CD4-positive, CD25-positive, alpha-beta regulatory T cell (primary cell): ENCODE data around the gene SDK1. TPM values are rescaled to one million over a fixed set of nuclear protein-coding genes. Genes with fewer than 3 reads are reported as not detected.

Experiments used
- ATAC-seq, 2 donors: fragments of 150-1000 bp; cut with Tn5 transposase; one replicate each; pipeline ENCODE4 v1.10.0; 2021; ENCODE audit warnings: low read depth in 2 of 2, moderate number of reproducible peaks in 2 of 2, moderate library complexity in 1 of 2
- DNase-seq, 3 donors: peaks; one replicate each; pipeline versions ENCODE4 v3.0.0 to v3.0.0-alpha.2; 2012 to 2022; ENCODE audit warnings: mixed read lengths in 1 of 3
- H3K27ac ChIP-seq: one replicate; pipeline ENCODE4 v1.7.0; 2013; ENCODE audit warnings: mild to moderate bottlenecking, low read length; ENCODE audit not compliant: insufficient read depth, poor library complexity, severe bottlenecking
- H3K27me3 ChIP-seq: one replicate; pipeline ENCODE4 v1.7.0; 2013; ENCODE audit warnings: low read length; ENCODE audit not compliant: control insufficient read depth, insufficient read depth
- H3K36me3 ChIP-seq: one replicate; pipeline ENCODE4 v1.7.0; 2013; ENCODE audit warnings: mild to moderate bottlenecking, low read length, moderate library complexity; ENCODE audit not compliant: control insufficient read depth, insufficient read depth
- H3K4me1 ChIP-seq: 2 replicates; pipeline ENCODE4 v1.7.0; 2013; ENCODE audit warnings: mild to moderate bottlenecking, low read length; ENCODE audit not compliant: insufficient read depth, control insufficient read depth, poor library complexity, severe bottlenecking
- H3K4me3 ChIP-seq: one replicate; pipeline ENCODE4 v1.7.0; 2013; ENCODE audit warnings: low read depth, mild to moderate bottlenecking, low read length, moderate library complexity
- H3K9me3 ChIP-seq, 2 experiments: 1 replicate in 1 of 2; 2 replicates in 1 of 2; pipeline ENCODE4 v1.7.0; 2013; ENCODE audit warnings: low read length in 2 of 2, mild to moderate bottlenecking in 1 of 2, moderate library complexity in 1 of 2; ENCODE audit not compliant: control insufficient read depth in 2 of 2
- H3K27ac Mint-ChIP-seq, 3 donors: one replicate each; pipeline ENCODE4 v1.8.0; 2020 to 2022; ENCODE audit warnings: mild to moderate bottlenecking in 3 of 3, mixed read lengths in 3 of 3, moderate library complexity in 2 of 3
- H3K27me3 Mint-ChIP-seq: one replicate; pipeline ENCODE4 v1.8.0; 2022; ENCODE audit warnings: mild to moderate bottlenecking, mixed read lengths
- H3K36me3 Mint-ChIP-seq: one replicate; pipeline ENCODE4 v1.8.0; 2020; ENCODE audit warnings: mixed read lengths
- H3K4me1 Mint-ChIP-seq, 4 donors: one replicate each; pipeline ENCODE4 v1.8.0; 2020 to 2022; ENCODE audit warnings: mixed read lengths in 4 of 4, mild to moderate bottlenecking in 1 of 4
- H3K4me3 Mint-ChIP-seq, 4 donors: one replicate each; pipeline ENCODE4 v1.8.0; 2020 to 2022; ENCODE audit warnings: mild to moderate bottlenecking in 4 of 4, mixed read lengths in 4 of 4, moderate library complexity in 3 of 4
- H3K9me3 Mint-ChIP-seq, 7 donors: one replicate each; pipeline ENCODE4 v1.8.0; 2020 to 2022; ENCODE audit warnings: mixed read lengths in 7 of 7, mild to moderate bottlenecking in 3 of 7, moderate library complexity in 2 of 7
- polyA plus RNA-seq, 4 donors: library from polyadenylated mRNA; unstranded; fragments of 300-500 nt; fragmentation: Illumina TruSeq; gene quantifications; one replicate each; pipeline ENCODE4 v1.2.3, GENCODE V29; 2021
- total RNA-seq: library from RNA; stranded (reverse); gene quantifications from one replicate; pipeline ENCODE4 v1.2.3, GENCODE V29; 2022

The SDK1 gene
- total and polyA plus RNA-seq, 5 donors from 2014 or later = 0.47 TPM; not detected in 4

DNA sequence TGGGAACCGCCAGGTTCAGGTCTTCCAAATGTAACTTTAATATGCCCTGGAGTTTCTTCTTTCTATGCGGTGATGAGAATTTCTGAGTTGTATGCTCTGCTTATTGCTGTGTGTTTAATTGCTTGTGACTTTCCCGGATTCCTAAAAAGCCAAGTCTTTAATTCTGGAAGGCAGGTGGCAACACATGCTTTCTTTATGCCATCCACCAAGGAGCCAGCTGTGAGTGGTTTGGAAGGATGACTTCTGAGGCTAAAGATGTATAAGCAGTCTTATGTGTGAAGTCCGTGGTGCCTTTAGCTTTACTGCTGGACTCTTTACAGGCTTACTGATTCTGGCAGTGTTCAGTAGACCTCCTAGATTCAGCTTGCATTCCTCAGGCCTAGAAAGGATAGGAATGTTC, 3.1 kb downstream of the SDK1 start:
- Mint-ChIP-seq H3K27ac (no peak overlapping the region), H3K4me1 (peaks cover 0 to 18% (median 8%) of the 10 kb centered on the region in 4 donors), H3K36me3 (no peaks in the 10 kb centered on the region), H3K4me3 (peak overlapping the region in 1 of 4 donors; percentile 1), H3K27me3 (peaks cover 76% of the 10 kb centered on the region), H3K9me3 (peaks cover 0 to 2% (median 0%) of the 10 kb centered on the region in 7 donors)
- Histone ChIP-seq H3K27me3 (peaks cover 12% of the 10 kb centered on the region), H3K36me3 (no peaks in the 10 kb centered on the region), H3K4me1 (peaks cover 16% of the 10 kb centered on the region), H3K27ac (no peak overlapping the region), H3K4me3 (no peak overlapping the region), H3K9me3 (no peaks in the 10 kb centered on the region)
- DNase-seq = no peak
- ATAC-seq = no peak

DNA sequence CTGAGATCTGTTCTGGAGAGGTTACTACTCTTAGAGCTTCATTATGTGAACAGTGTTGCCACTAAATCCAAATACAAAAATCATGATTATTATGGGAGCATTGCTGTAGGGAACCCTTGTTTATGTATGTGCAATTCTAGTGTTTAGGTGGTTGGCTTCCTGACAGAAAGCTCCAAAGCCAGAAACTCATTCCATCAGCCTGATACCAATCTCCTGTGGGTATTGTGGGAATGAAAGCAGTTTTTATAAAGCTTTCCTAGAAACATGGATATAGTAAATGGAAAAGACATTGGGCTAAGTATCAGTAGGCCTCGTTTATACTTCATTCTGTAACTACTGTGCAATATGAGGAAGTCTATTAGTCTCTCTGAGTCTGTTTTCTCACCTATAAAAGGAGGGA, 6.4 kb downstream of the SDK1 start:
- no peaks in the 10 kb centered on the region for H3K9me3 ChIP-seq
- DNase-seq (no peak), ATAC-seq (no peak)
- H3K27me3 Mint-ChIP-seq = peaks cover 75% of the 10 kb centered on the region
- no peak overlapping the region for H3K27ac ChIP-seq
- H3K4me3 Mint-ChIP-seq = peak overlapping the region in 1 of 4 donors; percentile 1
- no peaks in the 10 kb centered on the region for H3K9me3 Mint-ChIP-seq
- no peaks in the 10 kb centered on the region for H3K36me3 ChIP-seq
- H3K4me1 ChIP-seq = no peaks in the 10 kb centered on the region
- H3K27me3 ChIP-seq = peaks cover 25% of the 10 kb centered on the region
- no peak overlapping the region for H3K27ac Mint-ChIP-seq
- no peaks in the 10 kb centered on the region for H3K36me3 Mint-ChIP-seq
- H3K4me3 ChIP-seq = no peak overlapping the region
- peaks cover 0 to 8% (median 3%) of the 10 kb centered on the region in 4 donors for H3K4me1 Mint-ChIP-seq

DNA sequence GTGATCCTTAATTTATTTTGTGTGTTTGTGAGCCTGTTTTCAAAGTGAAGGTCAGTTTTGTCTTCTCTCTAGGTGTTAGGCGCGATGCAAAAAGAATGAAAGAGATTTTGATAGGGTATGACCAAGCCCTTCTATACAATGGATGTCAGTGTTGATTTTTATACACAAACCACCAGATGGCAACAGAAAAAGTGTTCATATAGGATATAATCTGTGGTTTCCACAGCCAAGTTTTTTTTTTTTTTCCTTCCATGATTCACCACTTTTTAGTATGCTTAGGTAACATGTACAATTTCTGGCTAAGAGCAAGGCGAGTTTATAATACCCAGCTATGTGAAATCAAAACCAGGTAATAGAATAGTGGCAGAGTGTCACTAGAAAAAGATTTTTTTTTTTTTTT, 8.1 kb downstream of the SDK1 start:
- Histone ChIP-seq H3K4me3 (no peak overlapping the region), H3K27ac (no peak overlapping the region), H3K9me3 (no peaks in the 10 kb centered on the region), H3K4me1 (no peaks in the 10 kb centered on the region), H3K36me3 (no peaks in the 10 kb centered on the region), H3K27me3 (peaks cover 25% of the 10 kb centered on the region)
- ATAC-seq (no peak), DNase-seq (no peak)
- Mint-ChIP-seq H3K9me3 (no peaks in the 10 kb centered on the region), H3K4me3 (no peak overlapping the region), H3K27me3 (peaks cover 65% of the 10 kb centered on the region), H3K27ac (no peak overlapping the region), H3K4me1 (no peaks in the 10 kb centered on the region), H3K36me3 (no peaks in the 10 kb centered on the region)

DNA sequence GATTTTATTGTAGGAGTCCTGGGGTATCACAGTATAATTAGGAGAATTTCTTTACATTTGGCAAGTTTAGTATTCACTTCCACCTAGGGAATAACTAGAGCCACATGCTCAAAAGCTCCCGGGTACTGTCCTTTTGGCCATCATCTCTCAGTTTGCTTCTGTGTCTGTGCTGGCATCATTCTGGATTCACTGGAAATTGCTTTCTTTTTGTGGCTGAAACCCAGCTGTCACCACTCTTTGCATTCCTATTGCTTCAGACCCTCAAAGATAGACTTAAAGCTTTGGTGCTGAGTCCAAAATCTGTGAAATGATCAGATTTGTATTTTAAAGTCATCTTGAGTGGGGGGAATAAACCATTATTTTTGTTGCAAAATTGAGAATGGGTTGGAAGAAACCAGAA, 8.9 kb downstream of the SDK1 start:
- DNase-seq (no peak), ATAC-seq (no peak)
- Histone ChIP-seq H3K36me3 (no peaks in the 10 kb centered on the region), H3K4me1 (no peaks in the 10 kb centered on the region), H3K4me3 (no peak overlapping the region), H3K27ac (no peak overlapping the region), H3K27me3 (peaks cover 25% of the 10 kb centered on the region), H3K9me3 (no peaks in the 10 kb centered on the region)
- H3K9me3 Mint-ChIP-seq = no peaks in the 10 kb centered on the region
- H3K36me3 Mint-ChIP-seq = no peaks in the 10 kb centered on the region
- peak overlapping the region in 1 of 3 donors; percentile 3 for H3K27ac Mint-ChIP-seq
- H3K4me1 Mint-ChIP-seq = no peaks in the 10 kb centered on the region
- peaks cover 57% of the 10 kb centered on the region for H3K27me3 Mint-ChIP-seq
- peak overlapping the region in 1 of 4 donors; percentile 39 for H3K4me3 Mint-ChIP-seq

DNA sequence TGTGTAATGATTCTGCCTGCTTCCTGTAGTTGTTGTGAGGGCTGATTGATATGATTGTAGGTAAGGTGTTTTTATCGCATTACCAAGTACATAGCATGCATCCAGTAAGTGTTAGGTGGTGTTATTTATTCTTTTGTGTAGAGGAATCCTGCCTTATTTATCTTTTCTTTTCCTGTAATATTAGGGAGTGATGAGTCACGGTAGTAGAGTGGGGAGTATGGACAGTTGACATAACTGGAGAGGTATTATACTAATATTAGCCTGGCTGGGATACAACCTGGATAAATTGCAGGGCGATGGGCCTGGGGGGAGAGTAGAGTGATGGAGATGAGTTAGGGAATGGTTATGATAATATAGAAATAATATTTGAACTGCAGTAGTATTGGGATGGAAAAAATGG, 9.8 kb downstream of the SDK1 start:
- Histone ChIP-seq H3K4me1 (no peaks in the 10 kb centered on the region), H3K27ac (no peak overlapping the region), H3K4me3 (no peak overlapping the region), H3K9me3 (no peaks in the 10 kb centered on the region), H3K36me3 (no peaks in the 10 kb centered on the region), H3K27me3 (peaks cover 29% of the 10 kb centered on the region)
- ATAC-seq (no peak), DNase-seq (no peak)
- Mint-ChIP-seq H3K36me3 (no peaks in the 10 kb centered on the region), H3K27ac (no peak overlapping the region), H3K27me3 (peaks cover 50% of the 10 kb centered on the region), H3K9me3 (no peaks in the 10 kb centered on the region), H3K4me3 (no peak overlapping the region), H3K4me1 (no peaks in the 10 kb centered on the region)

DNA sequence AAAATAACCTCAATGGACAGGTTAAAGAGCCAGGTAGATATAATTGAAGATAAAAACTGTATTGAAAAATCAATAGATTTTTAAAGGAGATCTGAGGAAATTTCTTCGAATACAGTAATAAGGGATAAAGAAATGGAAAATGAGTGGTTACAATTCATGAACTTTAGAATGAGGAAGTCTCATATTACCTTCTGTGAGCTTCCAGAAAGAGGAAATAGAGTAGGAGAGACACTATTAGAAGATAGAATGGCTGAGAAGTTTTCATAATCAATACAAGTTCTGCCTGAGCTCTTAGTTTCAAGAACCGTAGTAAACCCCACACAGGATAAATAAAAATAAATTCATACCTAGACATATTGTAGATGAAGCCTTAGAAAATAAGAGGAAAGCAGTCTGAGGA, 11.5 kb downstream of the SDK1 start:
- no peaks in the 10 kb centered on the region for H3K4me1 Mint-ChIP-seq
- H3K27me3 Mint-ChIP-seq = peaks cover 39% of the 10 kb centered on the region
- ATAC-seq (no peak), DNase-seq (no peak)
- Histone ChIP-seq H3K4me1 (no peaks in the 10 kb centered on the region), H3K27ac (no peak overlapping the region), H3K9me3 (no peaks in the 10 kb centered on the region), H3K4me3 (no peak overlapping the region), H3K36me3 (no peaks in the 10 kb centered on the region), H3K27me3 (peaks cover 25% of the 10 kb centered on the region)
- no peak overlapping the region for H3K27ac Mint-ChIP-seq
- no peaks in the 10 kb centered on the region for H3K9me3 Mint-ChIP-seq
- H3K4me3 Mint-ChIP-seq = no peak overlapping the region
- no peaks in the 10 kb centered on the region for H3K36me3 Mint-ChIP-seq

DNA sequence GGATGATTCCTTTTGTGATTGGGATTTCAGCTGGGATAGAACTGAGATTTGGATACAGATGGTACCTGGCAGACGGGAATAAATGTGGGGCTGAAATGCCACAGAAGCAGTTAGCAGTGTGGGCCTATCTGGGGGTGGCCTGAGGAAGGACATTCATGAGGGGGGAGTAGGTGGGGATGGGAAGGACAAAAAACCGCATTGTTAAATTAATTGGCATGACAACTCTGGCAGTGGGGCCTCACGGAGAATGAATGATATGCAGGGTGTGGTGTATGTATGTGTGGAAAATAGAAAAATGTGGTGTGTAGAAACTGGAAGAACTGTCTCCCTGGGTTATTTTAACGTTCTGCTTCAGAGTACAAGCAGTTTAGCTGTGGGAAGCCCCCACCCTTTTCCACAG, 17.8 kb downstream of the SDK1 start:
- peaks cover 0 to 2% (median 0%) of the 10 kb centered on the region in 4 donors for H3K4me1 Mint-ChIP-seq
- no peaks in the 10 kb centered on the region for H3K36me3 ChIP-seq
- no peak for ATAC-seq
- no peak overlapping the region for H3K27ac ChIP-seq
- no peak for DNase-seq
- peaks cover 17% of the 10 kb centered on the region for H3K27me3 ChIP-seq
- no peak overlapping the region for H3K4me3 Mint-ChIP-seq
- H3K4me3 ChIP-seq = no peak overlapping the region
- H3K9me3 Mint-ChIP-seq = no peaks in the 10 kb centered on the region
- no peaks in the 10 kb centered on the region for H3K36me3 Mint-ChIP-seq
- H3K4me1 ChIP-seq = no peaks in the 10 kb centered on the region
- H3K27me3 Mint-ChIP-seq = peaks cover 25% of the 10 kb centered on the region
- H3K9me3 ChIP-seq = no peaks in the 10 kb centered on the region
- peak overlapping the region in 1 of 3 donors; percentile 76 for H3K27ac Mint-ChIP-seq

DNA sequence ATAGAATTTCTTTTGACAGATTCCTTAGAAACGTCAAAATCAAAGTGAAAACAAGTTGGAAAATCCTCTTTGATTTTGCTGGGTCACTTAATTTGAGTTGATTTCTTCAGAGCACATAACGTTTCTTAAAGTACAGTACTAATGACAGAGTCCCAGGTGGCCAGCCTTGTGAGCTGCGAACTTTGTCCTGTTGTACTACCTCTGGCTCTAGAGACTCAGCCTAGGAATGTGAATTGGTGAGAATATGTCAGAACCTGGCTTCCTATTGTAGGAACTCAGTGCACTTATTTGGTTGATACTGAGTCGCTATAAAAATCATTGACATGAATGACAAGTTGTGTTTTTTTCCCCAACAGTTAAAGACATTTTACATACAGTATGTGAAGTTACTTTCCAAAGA, 20.2 kb downstream of the SDK1 start:
- DNase-seq (no peak), ATAC-seq (no peak)
- no peaks in the 10 kb centered on the region for H3K4me1 ChIP-seq
- H3K4me1 Mint-ChIP-seq = peaks cover 0 to 2% (median 0%) of the 10 kb centered on the region in 4 donors
- no peak overlapping the region for H3K27ac ChIP-seq
- no peaks in the 10 kb centered on the region for H3K36me3 Mint-ChIP-seq
- no peaks in the 10 kb centered on the region for H3K9me3 ChIP-seq
- no peak overlapping the region for H3K4me3 Mint-ChIP-seq
- H3K36me3 ChIP-seq = no peaks in the 10 kb centered on the region
- H3K27me3 Mint-ChIP-seq = peaks cover 34% of the 10 kb centered on the region
- H3K9me3 Mint-ChIP-seq = no peaks in the 10 kb centered on the region
- peaks cover 21% of the 10 kb centered on the region for H3K27me3 ChIP-seq
- H3K27ac Mint-ChIP-seq = no peak overlapping the region
- H3K4me3 ChIP-seq = no peak overlapping the region
